ENCODE measurements around the gene TNS3. TPM values are rescaled to one million over a fixed set of nuclear protein-coding genes. Genes with fewer than 3 reads are reported as not detected.

The TNS3 gene
- total and polyA plus RNA-seq, 9 of the 15 experiments (the other 6 are each of a cell fraction or from before 2014, with no cell fraction given): 0.20 TPM; not detected in 8

DNA sequence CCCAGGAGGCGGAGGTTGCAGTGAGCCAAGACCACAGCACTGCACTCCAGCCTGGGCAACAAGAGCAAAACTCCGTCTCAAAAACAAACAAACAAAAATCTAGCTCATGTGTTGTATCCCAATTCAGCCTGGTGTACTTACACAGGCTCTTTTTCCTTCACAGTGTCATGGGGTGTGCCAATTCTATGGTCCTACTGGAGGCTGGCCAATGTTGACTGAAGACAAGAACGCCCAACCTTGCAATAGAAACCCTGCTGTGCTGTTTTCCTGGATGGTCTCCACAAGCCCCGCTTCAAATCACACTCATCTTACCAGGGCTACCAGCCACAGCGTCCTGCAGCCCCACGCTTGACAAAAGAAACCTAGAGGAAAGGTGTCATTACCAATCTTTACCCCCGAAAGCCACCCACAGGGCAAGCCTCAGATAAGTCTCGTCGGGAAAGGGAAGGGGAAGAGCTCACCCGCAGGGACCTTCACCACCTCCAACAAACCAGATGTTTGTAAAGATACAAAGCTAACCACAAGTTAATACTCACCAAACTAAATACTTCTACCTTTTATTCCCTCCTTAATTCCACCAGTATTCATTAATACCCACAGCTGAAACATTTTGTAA lies 64.8 kb downstream of the TNS3 start:
- BruUV-seq (replicated peaks): no TSS peak
- in situ Hi-C loops (cut with MboI): no loop called here
- CTCF ChIA-PET (ENCODE audit: low intra/inter-chr PET ratio): no interaction called here
- no peak overlapping the region for H2AFZ ChIP-seq (ENCODE audit: low read depth, low read length)
- no peaks in the 10 kb centered on the region for H3K36me3 ChIP-seq (ENCODE audit: control insufficient read depth, insufficient read depth, low read length)
- intact Hi-C loops (cut with micrococcal nuclease): no loop called here
- no peaks in the 10 kb centered on the region for H3K4me1 ChIP-seq (replicated peaks in 1 of 2; ENCODE audit: control insufficient read depth in 2 of 2, insufficient read depth in 2 of 2, low read length in 2 of 2)
- no peaks in the 10 kb centered on the region for H3K9me3 ChIP-seq (replicated peaks; ENCODE audit: control insufficient read depth, insufficient read depth, low read depth, low read length)
- H3K4me2 ChIP-seq (ENCODE audit: insufficient read depth, low read length): no peak overlapping the region
- no peak overlapping the region for H3K4me3 ChIP-seq
- DNase-seq (ENCODE audit: extremely low read depth in 1 of 4, low spot score in 3 of 4): no peak
- H3K9ac ChIP-seq (ENCODE audit: insufficient read depth in 1 of 2, low read depth in 2 of 2, low read length in 2 of 2): no peak overlapping the region
- no peaks in the 10 kb centered on the region for H3K79me2 ChIP-seq (ENCODE audit: control insufficient read depth, insufficient read depth, low read length)
- no peak overlapping the region for H3K27ac ChIP-seq (ENCODE audit: extremely low read depth, low read depth, low read length)
- ATAC-seq: no peak
- POLR2A ChIA-PET: no interaction called here
- H3K27me3 ChIP-seq (ENCODE audit: control insufficient read depth in 2 of 2, insufficient read depth in 2 of 2, low read length in 2 of 2): peaks cover 0 to 31% of the 10 kb centered on the region in 2 experiments; a peak in 3 of 5 replicates
- 1% methylated on average over 10 of the region's 10 CpGs for WGBS (ENCODE audit: insufficient coverage, low coverage, missing lambda C conversion rate)
- H3K9me1 ChIP-seq (ENCODE audit: control insufficient read depth, insufficient read depth, low read length): no peaks in the 10 kb centered on the region
- no peaks in the 10 kb centered on the region; the same call in 1 of the 2 replicates for H4K20me1 ChIP-seq (replicated peaks; ENCODE audit: control insufficient read depth, insufficient read depth, low read length)
- no peak for FAIRE-seq
- TF ChIP-seq, protein P1, sequence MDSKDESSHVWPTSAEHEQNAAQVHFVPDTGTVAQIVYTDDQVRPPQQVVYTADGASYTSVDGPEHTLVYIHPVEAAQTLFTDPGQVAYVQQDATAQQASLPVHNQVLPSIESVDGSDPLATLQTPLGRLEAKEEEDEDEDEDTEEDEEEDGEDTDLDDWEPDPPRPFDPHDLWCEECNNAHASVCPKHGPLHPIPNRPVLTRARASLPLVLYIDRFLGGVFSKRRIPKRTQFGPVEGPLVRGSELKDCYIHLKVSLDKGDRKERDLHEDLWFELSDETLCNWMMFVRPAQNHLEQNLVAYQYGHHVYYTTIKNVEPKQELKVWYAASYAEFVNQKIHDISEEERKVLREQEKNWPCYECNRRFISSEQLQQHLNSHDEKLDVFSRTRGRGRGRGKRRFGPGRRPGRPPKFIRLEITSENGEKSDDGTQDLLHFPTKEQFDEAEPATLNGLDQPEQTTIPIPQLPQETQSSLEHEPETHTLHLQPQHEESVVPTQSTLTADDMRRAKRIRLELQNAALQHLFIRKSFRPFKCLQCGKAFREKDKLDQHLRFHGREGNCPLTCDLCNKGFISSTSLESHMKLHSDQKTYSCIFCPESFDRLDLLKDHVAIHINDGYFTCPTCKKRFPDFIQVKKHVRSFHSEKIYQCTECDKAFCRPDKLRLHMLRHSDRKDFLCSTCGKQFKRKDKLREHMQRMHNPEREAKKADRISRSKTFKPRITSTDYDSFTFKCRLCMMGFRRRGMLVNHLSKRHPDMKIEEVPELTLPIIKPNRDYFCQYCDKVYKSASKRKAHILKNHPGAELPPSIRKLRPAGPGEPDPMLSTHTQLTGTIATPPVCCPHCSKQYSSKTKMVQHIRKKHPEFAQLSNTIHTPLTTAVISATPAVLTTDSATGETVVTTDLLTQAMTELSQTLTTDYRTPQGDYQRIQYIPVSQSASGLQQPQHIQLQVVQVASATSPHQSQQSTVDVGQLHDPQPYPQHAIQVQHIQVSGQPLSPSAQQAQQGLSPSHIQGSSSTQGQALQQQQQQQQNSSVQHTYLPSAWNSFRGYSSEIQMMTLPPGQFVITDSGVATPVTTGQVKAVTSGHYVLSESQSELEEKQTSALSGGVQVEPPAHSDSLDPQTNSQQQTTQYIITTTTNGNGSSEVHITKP (IDR thresholded peaks at IDR 0.05; ENCODE audit: partially characterized antibody): no peak
- TF ChIP-seq TRIM24 (IDR thresholded peaks at IDR 0.05) (no peak), ILF3 (IDR thresholded peaks at IDR 0.05; ENCODE audit: borderline replicate concordance) (no peak), CREB1 (IDR thresholded peaks at IDR 0.05) (no peak), CREB1 (CRISPR knock-in tag; IDR thresholded peaks at IDR 0.05) (no peak), FOSL1 (tag; conservative IDR thresholded peaks at IDR 0.05) (no peak), ZC3H4 (CRISPR knock-in tag; IDR thresholded peaks at IDR 0.05; ENCODE audit: borderline replicate concordance) (no peak), RBFOX2 (IDR thresholded peaks at IDR 0.05; ENCODE audit: low read depth, low read length) (no peak), ZNF76 (CRISPR knock-in tag; IDR thresholded peaks at IDR 0.05; ENCODE audit: borderline replicate concordance) (no peak)
- TF ChIP-seq, protein P2, sequence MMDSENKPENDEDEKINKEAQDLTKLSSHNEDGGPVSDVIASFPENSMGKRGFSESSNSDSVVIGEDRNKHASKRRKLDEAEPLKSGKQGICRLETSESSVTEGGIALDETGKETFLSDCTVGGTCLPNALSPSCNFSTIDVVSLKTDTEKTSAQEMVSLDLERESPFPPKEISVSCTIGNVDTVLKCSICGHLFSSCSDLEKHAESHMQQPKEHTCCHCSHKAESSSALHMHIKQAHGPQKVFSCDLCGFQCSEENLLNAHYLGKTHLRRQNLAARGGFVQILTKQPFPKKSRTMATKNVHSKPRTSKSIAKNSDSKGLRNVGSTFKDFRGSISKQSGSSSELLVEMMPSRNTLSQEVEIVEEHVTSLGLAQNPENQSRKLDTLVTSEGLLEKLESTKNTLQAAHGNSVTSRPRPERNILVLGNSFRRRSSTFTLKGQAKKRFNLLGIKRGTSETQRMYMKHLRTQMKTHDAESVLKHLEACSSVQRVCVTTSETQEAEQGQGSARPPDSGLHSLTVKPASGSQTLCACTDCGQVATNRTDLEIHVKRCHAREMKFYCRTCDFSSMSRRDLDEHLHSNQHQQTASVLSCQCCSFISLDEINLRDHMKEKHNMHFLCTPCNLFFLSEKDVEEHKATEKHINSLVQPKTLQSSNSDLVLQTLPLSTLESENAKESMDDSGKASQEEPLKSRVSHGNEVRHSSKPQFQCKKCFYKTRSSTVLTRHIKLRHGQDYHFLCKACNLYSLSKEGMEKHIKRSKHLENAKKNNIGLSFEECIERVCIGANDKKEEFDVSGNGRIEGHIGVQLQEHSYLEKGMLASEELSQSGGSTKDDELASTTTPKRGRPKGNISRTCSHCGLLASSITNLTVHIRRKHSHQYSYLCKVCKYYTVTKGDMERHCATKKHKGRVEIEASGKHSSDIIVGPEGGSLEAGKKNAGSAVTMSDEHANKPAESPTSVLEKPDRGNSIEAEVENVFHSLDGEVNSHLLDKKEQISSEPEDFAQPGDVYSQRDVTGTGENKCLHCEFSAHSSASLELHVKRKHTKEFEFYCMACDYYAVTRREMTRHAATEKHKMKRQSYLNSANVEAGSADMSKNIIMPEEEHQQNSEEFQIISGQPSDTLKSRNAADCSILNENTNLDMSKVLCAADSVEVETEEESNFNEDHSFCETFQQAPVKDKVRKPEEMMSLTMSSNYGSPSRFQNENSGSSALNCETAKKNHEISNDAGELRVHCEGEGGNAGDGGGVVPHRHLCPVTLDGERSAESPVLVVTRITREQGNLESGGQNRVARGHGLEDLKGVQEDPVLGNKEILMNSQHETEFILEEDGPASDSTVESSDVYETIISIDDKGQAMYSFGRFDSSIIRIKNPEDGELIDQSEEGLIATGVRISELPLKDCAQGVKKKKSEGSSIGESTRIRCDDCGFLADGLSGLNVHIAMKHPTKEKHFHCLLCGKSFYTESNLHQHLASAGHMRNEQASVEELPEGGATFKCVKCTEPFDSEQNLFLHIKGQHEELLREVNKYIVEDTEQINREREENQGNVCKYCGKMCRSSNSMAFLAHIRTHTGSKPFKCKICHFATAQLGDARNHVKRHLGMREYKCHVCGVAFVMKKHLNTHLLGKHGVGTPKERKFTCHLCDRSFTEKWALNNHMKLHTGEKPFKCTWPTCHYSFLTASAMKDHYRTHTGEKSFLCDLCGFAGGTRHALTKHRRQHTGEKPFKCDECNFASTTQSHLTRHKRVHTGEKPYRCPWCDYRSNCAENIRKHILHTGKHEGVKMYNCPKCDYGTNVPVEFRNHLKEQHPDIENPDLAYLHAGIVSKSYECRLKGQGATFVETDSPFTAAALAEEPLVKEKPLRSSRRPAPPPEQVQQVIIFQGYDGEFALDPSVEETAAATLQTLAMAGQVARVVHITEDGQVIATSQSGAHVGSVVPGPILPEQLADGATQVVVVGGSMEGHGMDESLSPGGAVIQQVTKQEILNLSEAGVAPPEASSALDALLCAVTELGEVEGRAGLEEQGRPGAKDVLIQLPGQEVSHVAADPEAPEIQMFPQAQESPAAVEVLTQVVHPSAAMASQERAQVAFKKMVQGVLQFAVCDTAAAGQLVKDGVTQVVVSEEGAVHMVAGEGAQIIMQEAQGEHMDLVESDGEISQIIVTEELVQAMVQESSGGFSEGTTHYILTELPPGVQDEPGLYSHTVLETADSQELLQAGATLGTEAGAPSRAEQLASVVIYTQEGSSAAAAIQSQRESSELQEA (IDR thresholded peaks at IDR 0.05; ENCODE audit: low read depth): no peak
